Measurements from ENCODE around the gene BMERB1.
"Not testable (repeated sequence)": the region's sequence is repeated elsewhere in the genome, so short reads cannot be mapped to it uniquely, and the experiment has no call there.

The BMERB1 gene

GRCh38 chr16:15597822-15598647 lies 163.6 kb downstream of the BMERB1 start:
- DNase-seq, result no peak

- no peak for DNase-seq
Measured at GRCh38 chr16:15598648-15599190, 164.3 kb downstream of the BMERB1 start.

- no peak for DNase-seq
Measured at GRCh38 chr16:15599303-15600070, 165.1 kb downstream of the BMERB1 start.

- DNase-seq, result no peak
Measured at GRCh38 chr16:15601212-15601879, 167.0 kb downstream of the BMERB1 start.

- no peak for DNase-seq
Measured at GRCh38 chr16:15602285-15603044, 168.1 kb downstream of the BMERB1 start.

- DNase-seq, result no peak
Measured at GRCh38 chr16:15604460-15605440, 170.4 kb downstream of the BMERB1 start.

GRCh38 chr16:15605839-15606517 lies 171.6 kb downstream of the BMERB1 start:
- no peak for DNase-seq

GRCh38 chr16:15606518-15607220 lies 172.3 kb downstream of the BMERB1 start:
- no peak for DNase-seq

- DNase-seq, result not testable (repeated sequence)
Measured at GRCh38 chr16:15607221-15607699, 172.9 kb downstream of the BMERB1 start.

- no peak for DNase-seq
Measured at GRCh38 chr16:15607700-15608396, 173.5 kb downstream of the BMERB1 start.

GRCh38 chr16:15608398-15609285 lies 174.3 kb downstream of the BMERB1 start:
- DNase-seq, result no peak

GRCh38 chr16:15609286-15609649 lies 174.9 kb downstream of the BMERB1 start:
- no peak for DNase-seq

GRCh38 chr16:15610369-15610871 lies 176.0 kb downstream of the BMERB1 start:
- no peak for DNase-seq

GRCh38 chr16:15611610-15612009 lies 177.2 kb downstream of the BMERB1 start:
- DNase-seq, result no peak

GRCh38 chr16:15613676-15614075 lies 179.3 kb downstream of the BMERB1 start:
- DNase-seq, result no peak

- DNase-seq, result no peak
Measured at GRCh38 chr16:15616012-15616411, 181.6 kb downstream of the BMERB1 start.

GRCh38 chr16:15616475-15617165 lies 182.2 kb downstream of the BMERB1 start:
- DNase-seq, result no peak

All from stimulated activated CD4-positive, alpha-beta T cell treated with anti-CD3 and anti-CD28 coated beads, Interleukin-2, amount 100 ng/mL, for 48 hours (primary cell).